DMS53 treated with DMSO at 0.1 percent for 48 hours (cell line): Measurements from ENCODE around the gene METRN.
"Not testable (repeated sequence)": the region's sequence is repeated elsewhere in the genome, so short reads cannot be mapped to it uniquely, and the experiment has no call there.

Experiments used
- DNase-seq: peaks from one replicate; lab custom pipeline; 2025; ENCODE audit not compliant: unreplicated experiment; lab: John Stamatoyannopoulos, UW

METRN gene

GRCh38 chr16:754121-754607, 39.2 kb downstream of the METRN start:
- not testable (repeated sequence) for DNase-seq

GRCh38 chr16:754656-755055, 39.7 kb downstream of the METRN start:
- DNase-seq = no peak

GRCh38 chr16:756428-756827, 41.5 kb downstream of the METRN start:
- no peak for DNase-seq

- peak; percentile 17 for DNase-seq
Measured at GRCh38 chr16:759110-759910, 44.4 kb downstream of the METRN start.

GRCh38 chr16:760065-760464, 45.1 kb downstream of the METRN start:
- DNase-seq = no peak

GRCh38 chr16:760545-761343, 45.8 kb downstream of the METRN start, which contains the start of gene MSLN:
TSS of gene MSLN (plus strand) at chr16:760734. CDS start at chr16:762681, 1,947 bp downstream.
- DNase-seq = no peak

GRCh38 chr16:761625-762513, 47.0 kb downstream of the METRN start:
- DNase-seq = no peak

GRCh38 chr16:762595-763268, 47.8 kb downstream of the METRN start:
- no peak for DNase-seq

GRCh38 chr16:763369-764183, 48.7 kb downstream of the METRN start:
- DNase-seq = no peak

- no peak for DNase-seq
Measured at GRCh38 chr16:764184-764750, 49.3 kb downstream of the METRN start.

GRCh38 chr16:764848-765487, 50.0 kb downstream of the METRN start:
- DNase-seq = no peak

- DNase-seq = no peak
Measured at GRCh38 chr16:765488-765865, 50.6 kb downstream of the METRN start.

- no peak for DNase-seq
Measured at GRCh38 chr16:766008-766819, 51.3 kb downstream of the METRN start.

GRCh38 chr16:766820-767640, 52.1 kb downstream of the METRN start:
- no peak for DNase-seq

- no peak for DNase-seq
Measured at GRCh38 chr16:767743-768235, 52.9 kb downstream of the METRN start.

- DNase-seq = no peak
Measured at GRCh38 chr16:768428-768827, 53.5 kb downstream of the METRN start.
